ENCODE measurements around the gene AP1M1. TPM values are rescaled to one million over a fixed set of nuclear protein-coding genes. Genes with fewer than 3 reads are reported as not detected.

AP1M1 gene
- total RNA-seq, 1 donor from 2014 or later: 47.4 TPM

- no peaks in the 10 kb centered on the region for H3K9me3 Mint-ChIP-seq (ENCODE audit: low read depth)
Observed at GRCh38 chr19:16161840-16162239, 35.9 kb upstream of the AP1M1 start.

DNA sequence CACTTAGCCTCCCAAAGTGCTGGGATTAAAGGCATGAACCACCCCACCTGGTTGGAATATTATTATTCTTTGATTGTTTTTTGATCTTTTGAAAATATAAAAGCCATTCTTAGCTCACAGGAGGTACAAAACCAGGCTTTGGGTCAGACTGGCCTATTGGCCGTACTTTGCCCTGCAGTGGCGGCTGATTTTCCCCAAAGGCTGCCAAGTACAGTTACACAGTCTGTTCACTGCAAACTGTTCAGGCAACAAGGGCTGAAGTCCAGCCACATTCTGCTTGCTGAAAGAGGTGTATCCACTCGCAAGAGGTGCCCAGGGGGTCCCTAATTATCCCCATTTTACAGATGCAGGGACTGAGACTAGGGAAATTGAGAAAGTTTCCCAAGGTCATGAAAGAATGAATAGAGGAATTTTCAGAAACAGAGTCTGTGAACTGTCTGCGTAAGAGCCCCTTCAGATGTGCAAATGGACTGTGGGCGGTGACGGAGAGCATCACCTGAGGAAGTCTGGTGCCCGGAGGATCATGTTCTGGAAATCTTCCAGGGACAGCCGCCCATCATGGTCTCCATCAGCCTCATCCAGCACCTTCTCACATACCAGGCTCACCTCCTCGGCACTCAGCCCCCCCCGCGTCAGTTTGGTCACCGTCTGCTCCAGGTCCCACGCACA lies 33.4 kb upstream of the AP1M1 start:
- Mint-ChIP-seq H3K27ac (no peak overlapping the region), H3K4me3 (ENCODE audit: low read depth) (no peak overlapping the region), H3K27me3 (no peaks in the 10 kb centered on the region), H3K4me1 (ENCODE audit: low read depth) (no peaks in the 10 kb centered on the region), H3K36me3 (ENCODE audit: insufficient read depth) (no peaks in the 10 kb centered on the region), H3K9me3 (ENCODE audit: low read depth) (no peaks in the 10 kb centered on the region)
- no peak for DNase-seq (ENCODE audit: low spot score, unreplicated experiment)
- TF ChIP-seq, protein P1, sequence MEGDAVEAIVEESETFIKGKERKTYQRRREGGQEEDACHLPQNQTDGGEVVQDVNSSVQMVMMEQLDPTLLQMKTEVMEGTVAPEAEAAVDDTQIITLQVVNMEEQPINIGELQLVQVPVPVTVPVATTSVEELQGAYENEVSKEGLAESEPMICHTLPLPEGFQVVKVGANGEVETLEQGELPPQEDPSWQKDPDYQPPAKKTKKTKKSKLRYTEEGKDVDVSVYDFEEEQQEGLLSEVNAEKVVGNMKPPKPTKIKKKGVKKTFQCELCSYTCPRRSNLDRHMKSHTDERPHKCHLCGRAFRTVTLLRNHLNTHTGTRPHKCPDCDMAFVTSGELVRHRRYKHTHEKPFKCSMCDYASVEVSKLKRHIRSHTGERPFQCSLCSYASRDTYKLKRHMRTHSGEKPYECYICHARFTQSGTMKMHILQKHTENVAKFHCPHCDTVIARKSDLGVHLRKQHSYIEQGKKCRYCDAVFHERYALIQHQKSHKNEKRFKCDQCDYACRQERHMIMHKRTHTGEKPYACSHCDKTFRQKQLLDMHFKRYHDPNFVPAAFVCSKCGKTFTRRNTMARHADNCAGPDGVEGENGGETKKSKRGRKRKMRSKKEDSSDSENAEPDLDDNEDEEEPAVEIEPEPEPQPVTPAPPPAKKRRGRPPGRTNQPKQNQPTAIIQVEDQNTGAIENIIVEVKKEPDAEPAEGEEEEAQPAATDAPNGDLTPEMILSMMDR (IDR thresholded peaks at IDR 0.05; ENCODE audit: unreplicated experiment): no peak

More at GRCh38 chr19:16161840-16162239, 35.9 kb upstream of the AP1M1 start:
- TF ChIP-seq, protein P1 (IDR thresholded peaks at IDR 0.05; ENCODE audit: unreplicated experiment): no peak
- DNase-seq (ENCODE audit: low spot score, unreplicated experiment): no peak
- Mint-ChIP-seq H3K4me3 (ENCODE audit: low read depth) (no peak overlapping the region), H3K27me3 (no peaks in the 10 kb centered on the region), H3K27ac (no peak overlapping the region), H3K36me3 (ENCODE audit: insufficient read depth) (no peaks in the 10 kb centered on the region), H3K4me1 (ENCODE audit: low read depth) (no peaks in the 10 kb centered on the region)

DNA sequence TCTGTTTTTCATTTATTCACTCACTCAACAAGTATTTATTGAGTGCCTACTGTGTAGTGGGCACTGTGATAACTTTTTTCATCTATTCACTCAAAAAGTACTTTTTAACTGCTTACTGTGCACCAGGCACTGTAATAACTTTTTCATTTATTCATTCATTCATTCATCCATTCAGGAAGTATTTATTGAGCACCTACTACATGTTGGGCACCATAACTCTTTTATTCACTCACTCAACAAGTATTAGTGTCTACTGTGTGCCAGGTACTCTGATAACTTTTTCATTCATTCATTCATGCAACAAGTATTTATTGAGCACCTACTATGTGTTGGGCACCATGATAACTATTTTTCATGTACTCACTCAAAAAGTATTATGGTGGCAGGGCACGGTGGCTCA lies 31.3 kb upstream of the AP1M1 start:
- Mint-ChIP-seq H3K27me3 (no peaks in the 10 kb centered on the region), H3K4me1 (ENCODE audit: low read depth) (no peaks in the 10 kb centered on the region), H3K36me3 (ENCODE audit: insufficient read depth) (no peaks in the 10 kb centered on the region), H3K9me3 (ENCODE audit: low read depth) (no peaks in the 10 kb centered on the region), H3K4me3 (ENCODE audit: low read depth) (no peak overlapping the region), H3K27ac (no peak overlapping the region)
- no peak for DNase-seq (ENCODE audit: low spot score, unreplicated experiment)
- TF ChIP-seq, protein P1 (IDR thresholded peaks at IDR 0.05; ENCODE audit: unreplicated experiment): no peak

DNA sequence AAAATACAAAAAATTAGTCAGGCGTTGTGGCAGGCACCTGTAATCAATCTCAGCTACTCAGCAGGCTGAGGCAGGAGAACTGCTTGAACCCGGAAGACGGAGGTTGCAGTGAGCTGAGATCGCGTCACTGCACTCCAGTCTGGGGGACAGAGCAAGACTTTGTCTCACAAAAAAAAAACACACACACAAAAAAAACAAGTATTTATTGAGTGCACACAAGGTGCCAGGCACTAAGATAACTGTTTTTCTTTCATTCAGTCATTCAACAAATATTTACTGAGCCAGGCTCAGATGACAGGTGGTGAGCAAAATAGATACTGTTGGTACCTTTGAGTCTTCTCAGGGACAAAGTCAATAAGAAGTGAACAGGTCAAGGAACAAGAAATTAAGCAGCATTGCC lies 30.7 kb upstream of the AP1M1 start:
- Mint-ChIP-seq H3K4me3 (ENCODE audit: low read depth) (no peak overlapping the region), H3K27me3 (no peaks in the 10 kb centered on the region), H3K27ac (peak overlapping the region; percentile 60), H3K9me3 (ENCODE audit: low read depth) (no peaks in the 10 kb centered on the region), H3K36me3 (ENCODE audit: insufficient read depth) (no peaks in the 10 kb centered on the region), H3K4me1 (ENCODE audit: low read depth) (no peaks in the 10 kb centered on the region)
- DNase-seq (ENCODE audit: low spot score, unreplicated experiment): no peak
- TF ChIP-seq, protein P1 (IDR thresholded peaks at IDR 0.05; ENCODE audit: unreplicated experiment): no peak

DNA sequence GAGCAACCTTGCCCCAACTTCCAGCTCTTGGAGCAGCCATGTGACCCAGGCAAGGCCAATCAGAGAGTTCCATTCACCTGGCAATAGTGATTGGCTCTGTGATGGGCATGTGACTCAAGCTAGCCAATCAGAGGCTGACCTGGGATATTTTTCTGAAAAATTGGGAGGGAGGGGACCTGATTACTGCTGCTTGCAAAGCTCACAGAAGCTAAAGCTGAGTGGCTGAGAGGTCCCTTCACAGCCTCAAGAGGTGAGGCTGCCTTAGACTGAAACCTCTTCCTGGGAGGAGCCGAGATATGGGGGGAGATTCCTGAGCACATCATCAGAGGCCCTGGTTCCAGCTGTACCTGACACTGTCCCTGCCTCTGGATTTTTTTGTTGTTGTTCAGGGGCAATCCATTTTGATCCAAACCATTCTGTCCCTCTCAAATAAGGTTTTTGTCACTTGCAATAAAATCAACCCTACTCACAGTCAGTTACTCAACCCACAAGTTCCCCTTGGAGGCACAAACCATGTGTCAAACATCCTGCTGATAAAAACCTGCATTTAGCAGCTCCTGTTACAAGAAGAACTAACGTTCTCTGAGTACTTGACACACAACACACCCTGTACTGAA lies 29.1 kb upstream of the AP1M1 start:
- H3K36me3 Mint-ChIP-seq (ENCODE audit: insufficient read depth): no peaks in the 10 kb centered on the region
- TF ChIP-seq, protein P1 (IDR thresholded peaks at IDR 0.05; ENCODE audit: unreplicated experiment): no peak
- H3K27me3 Mint-ChIP-seq: peaks cover 7% of the 10 kb centered on the region
- no peak for DNase-seq (ENCODE audit: low spot score, unreplicated experiment)
- H3K9me3 Mint-ChIP-seq (ENCODE audit: low read depth): no peaks in the 10 kb centered on the region
- no peak overlapping the region for H3K27ac Mint-ChIP-seq
- no peak overlapping the region for H3K4me3 Mint-ChIP-seq (ENCODE audit: low read depth)
- no peaks in the 10 kb centered on the region for H3K4me1 Mint-ChIP-seq (ENCODE audit: low read depth)

All from progenitor cell of endocrine pancreas (in vitro differentiated cells).